ENCODE measurements around the gene ZFX.

Gene ZFX

GRCh38 chrX:24201216-24201615 lies 51.7 kb downstream of the ZFX start:
- H3K27ac ChIP-seq, result no peak overlapping the region
- no peak for DNase-seq (ENCODE audit: low spot score)
- no peak for TF ChIP-seq CTCF (IDR thresholded peaks at IDR 0.05)
- H3K4me3 ChIP-seq, result no peak overlapping the region

- TF ChIP-seq CTCF (IDR thresholded peaks at IDR 0.05), result no peak
- H3K27ac ChIP-seq, result no peak overlapping the region
- no peak for DNase-seq (ENCODE audit: low spot score)
- H3K4me3 ChIP-seq, result no peak overlapping the region
Measured at GRCh38 chrX:24202465-24203031, 53.0 kb downstream of the ZFX start.

- no peak overlapping the region for H3K27ac ChIP-seq
- TF ChIP-seq CTCF (IDR thresholded peaks at IDR 0.05), result no peak
- no peak overlapping the region for H3K4me3 ChIP-seq
- DNase-seq (ENCODE audit: low spot score), result no peak
Measured at GRCh38 chrX:24203072-24203808, 53.7 kb downstream of the ZFX start.

DNA sequence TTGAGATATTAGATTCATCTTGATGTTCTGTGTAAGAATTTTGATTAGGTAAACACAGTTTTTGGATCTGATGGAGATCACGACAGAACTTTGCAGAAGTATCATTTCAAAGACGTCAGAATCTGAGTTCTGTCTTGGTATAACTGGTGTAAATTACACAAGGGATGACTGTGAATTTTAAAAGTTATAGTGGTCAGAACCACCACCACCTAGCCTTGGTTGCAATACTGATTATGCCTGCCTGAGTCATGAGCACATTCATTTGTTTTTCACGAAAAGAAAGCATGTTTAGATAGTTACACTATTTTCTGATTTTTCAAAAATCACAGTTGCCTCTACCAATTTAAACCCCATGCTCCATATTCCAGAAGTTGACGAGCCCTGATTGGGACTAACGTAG lies 54.8 kb downstream of the ZFX start:
- Histone ChIP-seq H3K27ac (no peak overlapping the region), H3K4me3 (no peak overlapping the region)
- TF ChIP-seq CTCF (IDR thresholded peaks at IDR 0.05), result no peak
- DNase-seq (ENCODE audit: low spot score), result no peak

DNA sequence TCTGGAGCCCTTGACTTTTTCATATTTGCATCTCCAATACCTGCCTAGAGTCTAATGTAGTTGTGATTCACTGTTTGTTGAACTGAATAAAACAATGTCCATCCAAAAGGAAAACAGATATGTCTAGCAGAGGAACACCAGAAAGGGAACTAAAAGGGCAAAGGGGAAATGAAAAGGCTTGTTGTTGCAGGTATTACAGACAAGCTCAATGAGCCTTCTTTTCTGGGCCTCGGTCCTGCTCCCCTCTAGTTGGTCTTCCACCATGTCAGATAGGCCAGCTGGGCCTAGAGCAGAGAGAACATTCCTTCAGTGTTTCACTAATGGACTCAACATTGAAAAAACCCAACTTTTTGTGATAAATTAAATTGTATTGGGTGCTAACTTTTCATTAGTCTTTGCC lies 55.4 kb downstream of the ZFX start:
- no peak for TF ChIP-seq CTCF (IDR thresholded peaks at IDR 0.05)
- H3K4me3 ChIP-seq, result no peak overlapping the region
- DNase-seq (ENCODE audit: low spot score), result no peak
- H3K27ac ChIP-seq, result no peak overlapping the region

DNA sequence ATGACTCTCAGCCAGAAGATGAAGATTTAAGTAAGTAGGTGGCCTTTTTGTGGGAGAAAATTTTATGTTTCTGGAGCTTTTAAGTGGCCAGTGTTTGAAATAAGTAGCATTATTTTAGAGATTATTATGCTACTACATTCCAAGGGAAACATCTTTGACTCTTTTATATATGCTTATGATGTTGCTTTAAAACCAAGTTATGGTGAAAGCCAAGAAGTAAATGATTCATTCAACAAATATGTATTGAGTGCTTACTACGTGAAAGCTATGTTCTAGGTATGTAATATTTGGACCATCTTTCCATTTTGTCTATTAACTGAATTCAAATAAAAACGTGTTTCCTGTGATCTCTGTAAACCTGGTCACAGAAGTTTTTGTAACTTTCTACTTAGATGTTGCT lies 58.3 kb downstream of the ZFX start:
- TF ChIP-seq CTCF (IDR thresholded peaks at IDR 0.05), result no peak
- DNase-seq (ENCODE audit: low spot score), result no peak
- H3K4me3 ChIP-seq, result no peak overlapping the region
- no peak overlapping the region for H3K27ac ChIP-seq

Measured in coronary artery (tissue), 2 donors.